GM18909 (cell line): ENCODE measurements around the gene HLA-E.
"Not testable (repeated sequence)": the region's sequence is repeated elsewhere in the genome, so short reads cannot be mapped to it uniquely, and the experiment has no call there.

Experiments
- ATAC-seq: cut with Tn5 transposase; IDR thresholded peaks from one replicate; pipeline ENCODE4 v1.9.1; 2021; ENCODE audit warnings: mild to moderate bottlenecking; ENCODE audit not compliant: unreplicated experiment, poor library complexity

The HLA-E gene

DNA sequence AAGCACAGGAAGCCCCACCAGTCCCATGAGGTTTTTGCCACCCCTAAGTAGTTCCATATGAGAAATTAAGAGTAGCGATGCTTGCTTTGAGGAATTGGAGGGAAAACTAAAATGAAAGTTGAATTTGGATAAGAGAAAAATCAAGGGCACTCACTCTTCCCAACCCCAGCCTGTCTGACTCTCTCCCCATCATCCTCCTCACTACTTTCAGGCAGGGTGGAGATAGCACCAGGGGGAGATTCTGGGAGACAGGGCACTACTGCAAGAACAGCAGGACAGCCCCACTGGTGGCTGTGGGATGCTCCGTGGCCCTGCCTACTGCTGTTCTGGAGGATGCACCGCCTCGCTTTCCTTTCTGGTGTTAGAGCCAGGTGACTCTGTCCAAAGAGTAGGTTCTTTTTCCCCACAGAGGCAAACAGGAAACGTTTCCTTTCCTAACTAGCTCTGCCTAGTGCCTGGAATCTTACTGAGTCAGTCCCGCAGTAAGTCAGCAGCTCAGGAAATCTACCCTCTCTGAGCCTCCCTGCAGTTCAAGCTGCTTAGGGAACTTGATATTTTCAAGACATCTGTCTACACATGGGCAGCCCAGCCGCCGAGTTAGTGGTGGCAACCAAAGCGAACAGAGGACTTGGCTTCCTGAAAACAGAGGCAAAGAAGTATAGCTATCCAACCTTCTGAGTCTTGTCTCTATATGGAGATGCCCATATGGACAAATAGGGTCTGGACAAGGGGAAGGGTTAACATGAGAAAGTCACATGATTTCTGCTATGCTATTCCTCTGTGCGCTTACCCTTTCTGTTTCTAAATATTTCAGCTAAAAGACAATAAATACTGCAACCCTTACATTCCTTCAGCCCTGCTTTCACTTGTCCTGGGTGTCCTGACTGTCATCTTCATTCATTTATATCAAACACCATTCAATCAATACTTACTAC is 11.4 kb downstream of the HLA-E start:
- no peak for ATAC-seq

- ATAC-seq = no peak
Observed at GRCh38 chr6:30507849-30508827, 18.8 kb downstream of the HLA-E start.

DNA sequence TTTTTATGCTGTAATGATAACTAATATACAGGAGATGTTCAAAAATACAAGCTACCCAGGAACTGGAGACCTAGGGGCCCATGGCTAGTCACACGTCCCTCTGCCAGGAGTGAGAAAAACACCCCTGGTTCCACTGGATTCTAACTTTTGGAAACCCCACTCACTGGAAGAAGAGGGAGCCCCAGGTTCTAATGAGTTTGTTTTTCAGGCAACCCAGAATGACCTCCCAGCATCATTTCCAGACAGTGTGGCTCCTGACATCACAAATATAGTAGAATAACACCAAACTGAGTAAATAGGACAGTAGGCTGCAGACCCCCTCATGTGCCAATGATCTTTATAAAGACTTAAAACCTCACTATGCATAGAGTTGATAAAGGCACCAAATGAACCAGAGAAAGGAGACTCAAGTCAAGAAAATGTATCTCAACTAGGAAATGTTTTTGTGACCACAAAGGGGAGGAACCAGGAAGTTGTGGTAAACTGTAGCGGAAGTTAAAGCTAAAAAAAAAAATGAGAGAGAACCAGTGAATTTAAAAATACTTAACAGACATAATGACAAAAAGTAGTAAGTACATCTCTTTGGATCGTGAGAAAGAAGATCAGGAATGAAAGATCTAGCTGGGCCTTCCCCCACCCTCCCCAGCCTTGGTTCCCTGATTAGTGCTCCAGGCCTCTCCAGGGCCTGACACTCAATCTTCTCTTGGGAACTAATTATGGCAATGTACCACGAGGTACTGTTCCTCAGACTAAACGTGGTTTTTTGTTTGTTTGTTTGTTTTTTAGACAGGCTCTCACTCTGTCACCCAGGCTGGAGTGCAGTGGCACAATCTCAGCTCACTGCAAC is 19.8 kb downstream of the HLA-E start:
- ATAC-seq = peak; percentile 59

- no peak for ATAC-seq
Observed at GRCh38 chr6:30510419-30511168, 21.3 kb downstream of the HLA-E start.

GRCh38 chr6:30511169-30511546 is 21.8 kb downstream of the HLA-E start:
- no peak for ATAC-seq

- ATAC-seq = no peak
Observed at GRCh38 chr6:30513451-30513850, 24.1 kb downstream of the HLA-E start.

DNA sequence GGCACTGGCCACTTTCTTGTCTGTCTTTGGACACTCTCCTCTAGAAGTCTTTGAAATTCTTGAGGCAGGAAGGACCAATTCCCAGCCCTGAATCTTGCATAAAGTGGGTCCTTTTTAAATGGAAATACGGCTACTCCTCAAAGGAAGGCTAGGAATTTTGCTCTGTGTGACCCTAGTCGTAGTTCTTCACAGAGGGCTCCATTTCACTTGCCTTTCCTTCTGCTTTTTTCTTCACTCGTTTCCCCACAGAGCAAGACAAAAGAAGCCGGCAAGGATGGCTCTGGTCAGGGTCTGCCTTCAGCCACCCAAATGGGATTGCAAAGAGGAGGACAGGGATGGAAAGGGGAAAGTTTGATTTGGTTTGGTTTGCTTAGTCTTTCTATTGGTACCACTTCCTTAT is 25.8 kb downstream of the HLA-E start:
- ATAC-seq = no peak

DNA sequence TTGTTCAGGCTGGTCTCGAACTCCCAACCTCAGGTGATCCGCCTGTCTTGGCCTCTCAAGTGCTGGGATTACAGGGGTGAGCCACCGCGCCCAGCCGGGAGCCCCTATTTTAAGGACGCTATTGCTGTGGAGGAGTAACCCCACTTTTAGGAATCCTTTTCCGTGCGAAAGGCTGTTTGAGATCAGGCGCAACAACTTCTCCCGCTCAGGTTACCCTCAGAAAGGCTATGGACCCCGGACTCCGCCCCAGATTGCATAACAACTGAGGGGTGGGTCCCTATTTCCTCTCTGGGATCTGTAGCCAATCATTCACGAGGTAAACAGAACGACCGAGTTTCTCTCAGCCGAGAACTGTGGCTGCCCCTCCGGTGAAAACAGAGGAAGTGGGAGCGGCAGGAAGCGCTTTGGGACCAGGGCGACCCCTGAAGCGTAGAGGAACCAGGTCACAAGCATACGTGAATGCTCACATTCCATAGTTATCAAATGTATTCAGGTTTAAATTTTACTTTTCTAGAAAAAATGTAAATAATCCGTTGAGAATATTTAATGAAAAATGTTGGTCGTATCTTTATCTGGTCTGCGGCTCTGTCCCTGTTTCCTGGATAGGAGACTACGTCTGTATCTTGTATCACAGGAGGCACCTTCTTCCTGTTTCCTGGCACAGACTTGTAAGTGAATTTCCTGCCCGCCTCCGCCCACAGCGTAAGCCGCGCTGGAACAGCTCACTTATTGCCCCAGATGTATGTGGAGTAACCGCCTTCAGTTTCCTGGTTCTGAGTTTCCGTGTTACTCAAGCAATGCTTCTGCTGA is 26.8 kb downstream of the HLA-E start:
- ATAC-seq = peak; percentile 74

- not testable (repeated sequence) for ATAC-seq
Observed at GRCh38 chr6:30516754-30517076, 27.4 kb downstream of the HLA-E start.

- not testable (repeated sequence) for ATAC-seq
Observed at GRCh38 chr6:30517767-30518504, 28.6 kb downstream of the HLA-E start.

DNA sequence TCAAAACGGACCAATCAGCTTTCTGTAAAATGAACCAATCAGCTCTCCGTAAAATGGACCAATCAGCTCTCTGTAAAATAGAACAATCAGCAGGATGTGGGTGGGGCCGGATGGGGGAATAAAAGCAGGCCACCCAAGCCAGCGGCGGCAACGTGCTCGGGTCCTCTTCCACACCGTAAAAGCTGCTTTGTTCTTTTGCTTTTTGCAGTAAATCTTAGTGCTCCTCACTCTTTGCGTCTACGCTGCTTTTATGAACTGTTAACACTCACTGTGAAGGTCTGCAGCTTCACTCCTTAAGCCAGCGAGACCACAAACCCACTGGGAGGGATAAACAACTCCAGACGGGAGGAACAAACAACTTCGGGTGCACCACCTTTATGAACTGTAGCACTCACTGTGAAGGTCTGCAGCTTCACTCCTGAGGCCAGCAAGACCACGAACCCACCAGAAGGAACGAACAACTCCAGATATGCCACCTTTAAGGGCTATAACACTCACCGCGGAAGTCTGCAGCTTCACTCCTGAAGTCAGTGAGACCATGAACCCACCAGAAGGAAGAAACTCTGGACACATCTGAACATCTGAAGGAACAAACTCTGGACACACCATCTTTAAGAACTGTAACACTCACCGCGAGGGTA is 29.3 kb downstream of the HLA-E start:
- ATAC-seq = not testable (repeated sequence)

- ATAC-seq = no peak
Observed at GRCh38 chr6:30520522-30520921, 31.2 kb downstream of the HLA-E start.

GRCh38 chr6:30521082-30521481 is 31.8 kb downstream of the HLA-E start:
- ATAC-seq = not testable (repeated sequence)

GRCh38 chr6:30521952-30522351 is 32.6 kb downstream of the HLA-E start:
- ATAC-seq = not testable (repeated sequence)

DNA sequence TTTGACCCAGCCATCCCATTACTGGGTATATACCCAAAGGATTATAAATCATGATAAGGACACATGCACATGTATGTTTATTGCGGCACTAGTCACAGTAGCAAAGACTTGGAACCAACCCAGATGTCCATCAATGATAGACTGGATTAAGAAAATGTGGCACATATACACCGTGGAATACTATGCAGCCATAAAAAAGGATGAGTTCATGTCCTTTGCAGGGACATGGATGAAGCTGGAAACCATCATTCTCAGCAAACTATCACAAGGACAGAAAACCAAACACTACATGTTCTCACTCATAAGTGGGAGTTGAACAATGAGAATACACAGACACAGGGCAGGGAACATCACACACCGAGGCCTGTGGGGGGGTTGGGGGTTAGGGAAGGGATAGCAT is 37.1 kb downstream of the HLA-E start:
- ATAC-seq = not testable (repeated sequence)

DNA sequence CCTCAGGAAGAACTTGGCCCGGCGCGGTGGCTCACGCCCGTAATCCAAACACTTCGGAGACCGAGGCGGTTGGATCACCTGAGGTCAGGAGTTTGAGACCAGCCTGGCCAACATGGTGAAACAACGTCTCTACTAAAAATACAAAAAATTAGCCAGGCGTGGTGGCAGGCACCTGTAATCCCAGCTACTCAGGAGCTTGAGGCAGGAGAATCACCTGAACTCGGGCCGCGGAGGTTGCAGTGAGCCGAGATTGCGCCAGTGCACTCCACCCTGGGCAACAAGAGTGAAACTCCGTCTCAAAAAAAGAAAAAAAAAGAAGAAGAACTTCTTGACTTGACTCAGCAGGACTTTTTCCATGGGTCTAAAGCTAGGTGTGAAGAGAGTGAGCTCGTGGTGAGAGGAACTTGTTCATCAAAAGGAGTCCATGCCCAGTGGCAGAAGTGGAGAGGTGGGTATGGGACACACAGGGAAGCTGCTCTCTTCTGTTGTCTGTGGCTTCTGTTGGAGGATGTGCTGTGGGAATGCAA is 40.1 kb downstream of the HLA-E start:
- peak; percentile 64 for ATAC-seq

GRCh38 chr6:30530014-30530413 is 40.7 kb downstream of the HLA-E start:
- no peak for ATAC-seq
